Fibroblast of lung (primary cell): ENCODE measurements around the gene TNFRSF19. TPM values are rescaled to one million over a fixed set of nuclear protein-coding genes. Genes with fewer than 3 reads are reported as not detected.
A peak's percentile ranks its signal among the peaks of the same experiment; 100 is the strongest.

Experiments used
- DNase-seq, 2 donors: peaks; one replicate each; pipeline versions ENCODE4 v3.0.0 to v3.0.0-alpha.2; 2010; ENCODE audit warnings: low read depth in 2 of 2
- H2AFZ ChIP-seq: 2 replicates; pipeline ENCODE4 v1.5.1; 2012; ENCODE audit warnings: low read length, control low read depth, inconsistent platforms
- H3K27ac ChIP-seq: 2 replicates; pipeline ENCODE4 v1.5.1; 2011; ENCODE audit warnings: low read length, control low read depth; ENCODE audit not compliant: insufficient read depth
- H3K27me3 ChIP-seq: 2 replicates; pipeline ENCODE4 v1.5.1; 2011; ENCODE audit warnings: mild to moderate bottlenecking, low read length; ENCODE audit not compliant: control insufficient read depth, insufficient read depth
- H3K36me3 ChIP-seq: 2 replicates; pipeline ENCODE4 v1.5.1; 2011; ENCODE audit warnings: low read length; ENCODE audit not compliant: control insufficient read depth, insufficient read depth
- H3K4me1 ChIP-seq: 2 replicates; pipeline ENCODE4 v1.5.1; 2011; ENCODE audit warnings: low read length; ENCODE audit not compliant: control insufficient read depth, insufficient read depth; ENCODE audit errors: extremely low read depth
- H3K4me2 ChIP-seq: 2 replicates; pipeline ENCODE4 v1.5.1; 2011; ENCODE audit warnings: low read length, control low read depth; ENCODE audit not compliant: insufficient read depth; ENCODE audit errors: extremely low read depth
- H3K4me3 ChIP-seq, 4 experiments: fragments of 200-600 bp in 1 of 4; sonication (generic) in 1 of 4; replicated peaks in 1 of 4; 2 replicates each; pipeline ENCODE4 v1.5.1; 2011 to 2016; ENCODE audit warnings: low read length in 4 of 4, low read depth in 3 of 4, mild to moderate bottlenecking in 3 of 4, control low read depth in 2 of 4, inconsistent platforms in 1 of 4, mixed read lengths in 1 of 4; ENCODE audit not compliant: insufficient read depth in 1 of 4; ENCODE audit errors: control extremely low read depth in 1 of 4
- H3K79me2 ChIP-seq: 2 replicates; pipeline ENCODE4 v1.5.1; 2012; ENCODE audit warnings: mild to moderate bottlenecking, low read length, inconsistent platforms; ENCODE audit not compliant: control insufficient read depth, insufficient read depth
- H3K9ac ChIP-seq: 2 replicates; pipeline ENCODE4 v1.5.1; 2011; ENCODE audit warnings: mild to moderate bottlenecking, low read length, control low read depth; ENCODE audit not compliant: insufficient read depth
- H3K9me3 ChIP-seq: 2 replicates; pipeline ENCODE4 v1.5.1; 2012; ENCODE audit warnings: low read depth, low read length; ENCODE audit not compliant: control insufficient read depth, insufficient read depth
- H4K20me1 ChIP-seq: 2 replicates; pipeline ENCODE4 v1.5.1; 2011; ENCODE audit warnings: low read length; ENCODE audit not compliant: control insufficient read depth, insufficient read depth; ENCODE audit errors: extremely low read depth
- EZH2 ChIP-seq: IDR thresholded peaks from 2 replicates; pipeline ENCODE4 v1.5.1; 2012; ENCODE audit warnings: low read length, control low read depth, mild to moderate bottlenecking; ENCODE audit errors: missing control alignments
- polyA plus RNA-seq, 2 donors: library from polyadenylated mRNA; depleted of rRNA in 1 of 2; stranded (reverse) in 1 of 2; unstranded in 1 of 2; fragments of >200 nt; gene quantifications; 2 replicates each; pipeline ENCODE4 v1.2.1, GENCODE V29; 2011 to 2012; ENCODE audit warnings: missing spikeins in 1 of 2
- total RNA-seq: library from RNA; depleted of rRNA; stranded (reverse); fragments of >200 nt; gene quantifications from 2 replicates; pipeline ENCODE4 v1.2.1, GENCODE V29; 2014
- TF ChIP-seq, protein P1 (sequence below), 2 donors: IDR thresholded peaks in 1 of 2; conservative IDR thresholded peaks in 1 of 2; 1 replicate in 1 of 2; 2 replicates in 1 of 2; pipeline ENCODE4 v1.5.1; 2011 to 2012; ENCODE audit warnings: low read length in 2 of 2, control low read depth in 1 of 2, inconsistent platforms in 1 of 2, low read depth in 1 of 2, mild to moderate bottlenecking in 1 of 2

The TNFRSF19 gene
- total and polyA plus RNA-seq, 2 donors (not counting 1 experiment from before 2014, with no cell fraction given) = 260 to 330 TPM

GRCh38 chr13:23558675-23559536 is 11.3 kb upstream of the TNFRSF19 start:
- H3K9me3 ChIP-seq = no peaks in the 10 kb centered on the region
- no peaks in the 10 kb centered on the region for H3K27me3 ChIP-seq
- H3K36me3 ChIP-seq = no peaks in the 10 kb centered on the region
- TF ChIP-seq, protein P1, sequence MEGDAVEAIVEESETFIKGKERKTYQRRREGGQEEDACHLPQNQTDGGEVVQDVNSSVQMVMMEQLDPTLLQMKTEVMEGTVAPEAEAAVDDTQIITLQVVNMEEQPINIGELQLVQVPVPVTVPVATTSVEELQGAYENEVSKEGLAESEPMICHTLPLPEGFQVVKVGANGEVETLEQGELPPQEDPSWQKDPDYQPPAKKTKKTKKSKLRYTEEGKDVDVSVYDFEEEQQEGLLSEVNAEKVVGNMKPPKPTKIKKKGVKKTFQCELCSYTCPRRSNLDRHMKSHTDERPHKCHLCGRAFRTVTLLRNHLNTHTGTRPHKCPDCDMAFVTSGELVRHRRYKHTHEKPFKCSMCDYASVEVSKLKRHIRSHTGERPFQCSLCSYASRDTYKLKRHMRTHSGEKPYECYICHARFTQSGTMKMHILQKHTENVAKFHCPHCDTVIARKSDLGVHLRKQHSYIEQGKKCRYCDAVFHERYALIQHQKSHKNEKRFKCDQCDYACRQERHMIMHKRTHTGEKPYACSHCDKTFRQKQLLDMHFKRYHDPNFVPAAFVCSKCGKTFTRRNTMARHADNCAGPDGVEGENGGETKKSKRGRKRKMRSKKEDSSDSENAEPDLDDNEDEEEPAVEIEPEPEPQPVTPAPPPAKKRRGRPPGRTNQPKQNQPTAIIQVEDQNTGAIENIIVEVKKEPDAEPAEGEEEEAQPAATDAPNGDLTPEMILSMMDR (conservative IDR thresholded peaks at IDR 0.05 in 1 of 2, IDR thresholded peaks at IDR 0.05 in 1 of 2; ENCODE audit: low read depth in 1 of 2, low read length in 2 of 2) = no peak
- no peak for TF ChIP-seq EZH2
- no peak overlapping the region for H3K9ac ChIP-seq
- DNase-seq = peak; percentile 92
- peak overlapping the region; percentile 81 for H3K4me2 ChIP-seq
- peak overlapping the region; percentile 82 for H2AFZ ChIP-seq
- peak overlapping the region; percentile 13 to 50 (median 32) for H3K4me3 ChIP-seq
- no peaks in the 10 kb centered on the region for H4K20me1 ChIP-seq
- H3K27ac ChIP-seq = peak overlapping the region; percentile 75
- H3K4me1 ChIP-seq = peaks cover 7% of the 10 kb centered on the region
- no peaks in the 10 kb centered on the region for H3K79me2 ChIP-seq

DNA sequence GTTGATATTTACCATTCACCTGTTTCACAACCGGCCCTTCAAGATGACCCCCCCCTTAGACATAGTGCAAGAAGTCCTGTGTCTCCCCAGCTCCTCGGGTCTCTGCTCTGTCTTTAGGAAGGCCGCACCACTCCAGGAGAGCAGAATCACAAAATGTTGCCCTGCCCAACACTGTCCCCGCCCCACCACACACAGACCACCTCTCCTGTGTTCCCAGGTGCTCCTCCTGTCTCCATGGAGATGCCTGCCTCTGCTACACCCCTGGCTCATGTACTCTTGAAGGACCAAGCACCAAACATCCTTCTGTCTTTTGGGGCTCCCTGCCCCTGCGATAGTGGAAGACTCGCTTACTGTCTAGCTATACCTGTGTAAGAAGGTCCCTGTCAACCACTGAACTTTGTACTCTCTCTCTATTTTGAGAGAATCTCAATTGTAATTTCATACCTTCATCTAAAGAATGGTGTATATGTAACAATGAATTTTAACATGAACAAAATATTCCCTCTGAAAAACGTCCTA is 9.6 kb upstream of the TNFRSF19 start:
- H3K27me3 ChIP-seq = no peaks in the 10 kb centered on the region
- no peak for TF ChIP-seq EZH2
- TF ChIP-seq, protein P1 (conservative IDR thresholded peaks at IDR 0.05 in 1 of 2, IDR thresholded peaks at IDR 0.05 in 1 of 2; ENCODE audit: low read depth in 1 of 2, low read length in 2 of 2) = no peak
- H3K79me2 ChIP-seq = no peaks in the 10 kb centered on the region
- H4K20me1 ChIP-seq = no peaks in the 10 kb centered on the region
- peaks cover 7% of the 10 kb centered on the region for H3K4me1 ChIP-seq
- no peak overlapping the region for H3K27ac ChIP-seq
- no peak overlapping the region for H3K4me2 ChIP-seq
- H3K9me3 ChIP-seq = no peaks in the 10 kb centered on the region
- H3K9ac ChIP-seq = no peak overlapping the region
- no peaks in the 10 kb centered on the region for H3K36me3 ChIP-seq
- H3K4me3 ChIP-seq = no peak overlapping the region
- DNase-seq = no peak
- no peak overlapping the region for H2AFZ ChIP-seq

- Histone ChIP-seq H3K9ac (no peak overlapping the region), H3K4me2 (no peak overlapping the region), H3K36me3 (no peaks in the 10 kb centered on the region), H3K4me3 (no peak overlapping the region), H2AFZ (no peak overlapping the region), H3K27ac (no peak overlapping the region), H3K4me1 (peaks cover 7% of the 10 kb centered on the region), H4K20me1 (no peaks in the 10 kb centered on the region), H3K27me3 (no peaks in the 10 kb centered on the region), H3K9me3 (no peaks in the 10 kb centered on the region), H3K79me2 (no peaks in the 10 kb centered on the region)
- no peak for TF ChIP-seq EZH2
- TF ChIP-seq, protein P1 (conservative IDR thresholded peaks at IDR 0.05 in 1 of 2, IDR thresholded peaks at IDR 0.05 in 1 of 2; ENCODE audit: low read depth in 1 of 2, low read length in 2 of 2) = no peak
- no peak for DNase-seq
Observed at GRCh38 chr13:23561261-23561660, 9.0 kb upstream of the TNFRSF19 start.
